ENCODE measurements around the gene DNAAF3.
"Not testable (repeated sequence)": the region's sequence is repeated elsewhere in the genome, so short reads cannot be mapped to it uniquely, and the experiment has no call there.

The DNAAF3 gene

GRCh38 chr19:55172318-55172717 is 5.9 kb upstream of the DNAAF3 start:
- H3K9me3 Mint-ChIP-seq; DNase-seq; H3K27ac Mint-ChIP-seq; ATAC-seq (replicated peaks); H3K36me3 Mint-ChIP-seq (ENCODE audit: insufficient read depth): not testable (repeated sequence)
- Mint-ChIP-seq H3K4me1 (ENCODE audit: low read depth in 2 of 2) (peaks cover 11 to 19% of the 10 kb centered on the region in 2 donors), H3K4me3 (peak overlapping the region; percentile 73 to 79), H3K27me3 (peaks cover 66 to 98% of the 10 kb centered on the region in 2 donors)

GRCh38 chr19:55171440-55171839 is 5.0 kb upstream of the DNAAF3 start:
- Mint-ChIP-seq H3K4me3 (peak overlapping the region; percentile 73 to 79), H3K27me3 (peaks cover 69 to 98% of the 10 kb centered on the region in 2 donors), H3K9me3 (peaks cover 0 to 4% of the 10 kb centered on the region in 2 donors), H3K4me1 (ENCODE audit: low read depth in 2 of 2) (peaks cover 18 to 27% of the 10 kb centered on the region in 2 donors), H3K27ac (no peak overlapping the region), H3K36me3 (ENCODE audit: insufficient read depth) (peaks cover 4% of the 10 kb centered on the region)
- ATAC-seq (replicated peaks) = no peak
- DNase-seq = no peak

GRCh38 chr19:55169136-55169535 is 2.7 kb upstream of the DNAAF3 start:
- H3K4me3 Mint-ChIP-seq = no peak overlapping the region
- peaks cover 0 to 5% of the 10 kb centered on the region in 2 donors for H3K9me3 Mint-ChIP-seq
- peaks cover 7% of the 10 kb centered on the region for H3K36me3 Mint-ChIP-seq (ENCODE audit: insufficient read depth)
- H3K27ac Mint-ChIP-seq = no peak overlapping the region
- DNase-seq (no peak), ATAC-seq (replicated peaks) (no peak)
- peaks cover 18 to 25% of the 10 kb centered on the region in 2 donors for H3K4me1 Mint-ChIP-seq (ENCODE audit: low read depth in 2 of 2)
- peaks cover 76 to 96% of the 10 kb centered on the region in 2 donors for H3K27me3 Mint-ChIP-seq

GRCh38 chr19:55165952-55166529 is 372 bp downstream of the DNAAF3 start:
- peaks cover 7% of the 10 kb centered on the region for H3K36me3 Mint-ChIP-seq (ENCODE audit: insufficient read depth)
- H3K9me3 Mint-ChIP-seq = peaks cover 0 to 3% of the 10 kb centered on the region in 2 donors
- ATAC-seq (replicated peaks) = peak; percentile 61
- DNase-seq = no peak
- peaks cover 10 to 11% of the 10 kb centered on the region in 2 donors for H3K4me1 Mint-ChIP-seq (ENCODE audit: low read depth in 2 of 2)
- H3K4me3 Mint-ChIP-seq = peak overlapping the region in 1 of 2 donors; percentile 41
- H3K27me3 Mint-ChIP-seq = peaks cover 48 to 73% of the 10 kb centered on the region in 2 donors
- peak overlapping the region in 1 of 2 donors; percentile 80 for H3K27ac Mint-ChIP-seq

- DNase-seq (no peak), ATAC-seq (replicated peaks) (no peak)
- no peak overlapping the region for H3K4me3 Mint-ChIP-seq
- peaks cover 0 to 5% of the 10 kb centered on the region in 2 donors for H3K9me3 Mint-ChIP-seq
- H3K36me3 Mint-ChIP-seq (ENCODE audit: insufficient read depth) = peaks cover 6% of the 10 kb centered on the region
- H3K4me1 Mint-ChIP-seq (ENCODE audit: low read depth in 2 of 2) = peaks cover 11 to 13% of the 10 kb centered on the region in 2 donors
- H3K27ac Mint-ChIP-seq = no peak overlapping the region
- H3K27me3 Mint-ChIP-seq = peaks cover 54 to 76% of the 10 kb centered on the region in 2 donors
These were observed 4.7 kb downstream of the DNAAF3 start for GRCh38 chr19:55161571-55162322.

- ATAC-seq (replicated peaks) (no peak), DNase-seq (no peak)
- Mint-ChIP-seq H3K4me1 (ENCODE audit: low read depth in 2 of 2) (peaks cover 7 to 9% of the 10 kb centered on the region in 2 donors), H3K36me3 (ENCODE audit: insufficient read depth) (peaks cover 6% of the 10 kb centered on the region), H3K4me3 (no peak overlapping the region), H3K9me3 (peaks cover 0 to 2% of the 10 kb centered on the region in 2 donors), H3K27ac (no peak overlapping the region), H3K27me3 (peaks cover 46 to 76% of the 10 kb centered on the region in 2 donors)
These were observed 5.4 kb downstream of the DNAAF3 start for GRCh38 chr19:55160986-55161365.

GRCh38 chr19:55160128-55160985 is 6.1 kb downstream of the DNAAF3 start:
- Mint-ChIP-seq H3K36me3 (ENCODE audit: insufficient read depth) (peaks cover 3% of the 10 kb centered on the region), H3K4me1 (ENCODE audit: low read depth in 2 of 2) (peaks cover 7 to 9% of the 10 kb centered on the region in 2 donors), H3K27ac (peak overlapping the region in 1 of 2 donors; percentile 66), H3K27me3 (peaks cover 40 to 71% of the 10 kb centered on the region in 2 donors), H3K9me3 (peaks cover 0 to 2% of the 10 kb centered on the region in 2 donors), H3K4me3 (peak overlapping the region; percentile 17 to 38)
- peak; percentile 78 to 80 (median 79) for DNase-seq
- peak; percentile 96 for ATAC-seq (replicated peaks)

GRCh38 chr19:55158848-55159749 is 7.3 kb downstream of the DNAAF3 start:
- Mint-ChIP-seq H3K9me3 (peaks cover 0 to 2% of the 10 kb centered on the region in 2 donors), H3K27ac (peak overlapping the region in 1 of 2 donors; percentile 66), H3K4me1 (ENCODE audit: low read depth in 2 of 2) (peaks cover 13 to 14% of the 10 kb centered on the region in 2 donors), H3K36me3 (ENCODE audit: insufficient read depth) (peaks cover 3% of the 10 kb centered on the region), H3K4me3 (no peak overlapping the region), H3K27me3 (peaks cover 31 to 67% of the 10 kb centered on the region in 2 donors)
- DNase-seq (no peak), ATAC-seq (replicated peaks) (no peak)

- peaks cover 18% of the 10 kb centered on the region in 2 donors for H3K4me1 Mint-ChIP-seq (ENCODE audit: low read depth in 2 of 2)
- H3K27ac Mint-ChIP-seq = no peak overlapping the region
- H3K9me3 Mint-ChIP-seq = peaks cover 0 to 2% of the 10 kb centered on the region in 2 donors
- DNase-seq (no peak), ATAC-seq (replicated peaks) (no peak)
- no peak overlapping the region for H3K4me3 Mint-ChIP-seq
- H3K36me3 Mint-ChIP-seq (ENCODE audit: insufficient read depth) = peaks cover 3% of the 10 kb centered on the region
- peaks cover 31 to 61% of the 10 kb centered on the region in 2 donors for H3K27me3 Mint-ChIP-seq
These were observed 8.0 kb downstream of the DNAAF3 start for GRCh38 chr19:55158423-55158822.

- no peak for DNase-seq
- peaks cover 18 to 19% of the 10 kb centered on the region in 2 donors for H3K4me1 Mint-ChIP-seq (ENCODE audit: low read depth in 2 of 2)
- H3K27ac Mint-ChIP-seq = no peak within 1 kb of the TSS
- H3K27me3 Mint-ChIP-seq = peaks cover 31 to 60% of the 10 kb centered on the region in 2 donors
- peaks cover 3% of the 10 kb centered on the region for H3K36me3 Mint-ChIP-seq (ENCODE audit: insufficient read depth)
- H3K9me3 Mint-ChIP-seq = peaks cover 2% of the 10 kb centered on the region in 2 donors
- ATAC-seq (replicated peaks) = no peak
- peak within 1 kb of the TSS; percentile 26 to 34 for H3K4me3 Mint-ChIP-seq
These were observed 9.1 kb downstream of the DNAAF3 start, which contains the start of gene TNNI3 for GRCh38 chr19:55157064-55157908. Gene TNNI3, minus strand, starts transcription at chr19:55157732. Its CDS starts 143 bp downstream, at chr19:55157589.

GRCh38 chr19:55156202-55157063 is 10.0 kb downstream of the DNAAF3 start:
- Mint-ChIP-seq H3K4me3 (peak overlapping the region; percentile 26 to 34), H3K9me3 (peaks cover 6 to 10% of the 10 kb centered on the region in 2 donors), H3K4me1 (ENCODE audit: low read depth in 2 of 2) (peaks cover 24 to 25% of the 10 kb centered on the region in 2 donors), H3K27ac (no peak overlapping the region), H3K27me3 (peaks cover 31 to 60% of the 10 kb centered on the region in 2 donors), H3K36me3 (ENCODE audit: insufficient read depth) (peaks cover 3% of the 10 kb centered on the region)
- DNase-seq = no peak
- ATAC-seq (replicated peaks) = no peak

Data from effector memory CD8-positive, alpha-beta T cell (primary cell).